Stimulated activated CD8-positive, alpha-beta memory T cell treated with anti-CD3 and anti-CD28 coated beads, Interleukin-12 subunit alpha, Interleukin-12 subunit beta, amount 100 ng/mL, for 24 hours (primary cell): ENCODE results near the gene MESP2.

Experiments
- DNase-seq: peaks from one replicate; pipeline ENCODE4 v3.0.0-alpha.2; 2020; ENCODE audit errors: extremely low read depth

The MESP2 gene

GRCh38 chr15:89776274-89777072 lies at the start of gene MESP2:
Gene MESP2 (plus strand): TSS chr15:89776332. CDS start chr15:89776358, 26 bp downstream.
- peak; percentile 7 for DNase-seq

DNA sequence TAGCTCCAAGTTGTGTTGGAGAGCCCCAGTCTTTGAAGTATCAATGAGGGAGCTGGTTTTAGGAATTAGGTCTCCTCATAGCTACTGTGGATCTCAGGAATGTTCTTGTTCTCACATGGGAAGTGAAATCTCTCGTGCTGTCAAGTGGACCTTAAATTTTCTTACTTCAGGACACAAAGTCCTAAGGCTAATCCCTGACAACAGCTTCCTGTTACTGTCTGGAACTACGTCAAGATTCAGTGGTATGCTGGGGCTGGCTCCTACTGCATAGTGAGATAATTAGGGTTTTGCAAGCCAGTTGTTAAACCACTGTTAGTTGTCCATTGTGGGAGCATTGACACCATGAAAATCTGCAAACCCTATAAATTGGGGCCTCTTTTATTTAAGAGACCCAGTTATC lies 47.9 kb upstream of the MESP2 start:
- DNase-seq: no peak

DNA sequence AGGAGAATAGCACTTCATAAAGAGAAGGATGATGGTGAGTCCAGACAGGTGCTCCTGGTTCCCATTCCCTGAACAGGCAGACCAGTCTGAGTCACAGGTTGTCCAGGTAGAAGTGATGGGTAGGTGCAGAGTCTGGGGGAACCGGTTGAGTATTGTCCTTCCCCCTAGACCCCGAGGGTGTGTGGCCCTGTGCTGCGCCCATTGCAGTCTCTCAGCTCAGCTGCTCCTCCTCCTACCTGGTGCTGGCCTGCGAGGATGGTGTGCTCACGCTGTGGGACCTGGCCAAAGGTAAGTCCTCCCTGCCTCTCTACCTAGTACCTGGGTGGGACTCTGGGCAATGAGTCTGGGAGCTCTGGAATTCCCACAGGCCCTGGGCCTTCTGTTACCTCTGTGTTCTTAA lies 44.9 kb upstream of the MESP2 start:
- DNase-seq: no peak

GRCh38 chr15:89732451-89733172 lies 43.5 kb upstream of the MESP2 start:
- DNase-seq: no peak

- DNase-seq: no peak
Measured at GRCh38 chr15:89735773-89736172, 40.4 kb upstream of the MESP2 start.

DNA sequence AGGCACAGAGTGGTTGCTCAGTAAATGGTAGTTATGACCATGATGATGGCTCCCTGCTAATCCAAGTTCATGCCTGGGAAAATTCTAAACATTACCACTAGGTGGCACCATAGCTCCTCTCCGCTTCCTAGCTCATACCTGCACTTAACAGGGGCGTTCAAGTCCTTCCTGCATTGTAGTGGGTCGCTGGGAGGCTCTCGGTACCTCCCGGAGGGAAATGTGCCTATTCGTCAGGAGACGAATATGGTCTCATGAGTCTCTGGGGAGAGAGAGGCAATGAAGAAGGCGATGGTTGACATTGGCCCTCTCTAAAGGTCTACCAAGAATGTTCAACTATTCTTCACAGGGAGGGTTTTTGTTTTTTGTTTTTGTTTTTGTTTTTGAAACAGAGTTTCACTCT lies 36.0 kb upstream of the MESP2 start:
- no peak for DNase-seq

DNA sequence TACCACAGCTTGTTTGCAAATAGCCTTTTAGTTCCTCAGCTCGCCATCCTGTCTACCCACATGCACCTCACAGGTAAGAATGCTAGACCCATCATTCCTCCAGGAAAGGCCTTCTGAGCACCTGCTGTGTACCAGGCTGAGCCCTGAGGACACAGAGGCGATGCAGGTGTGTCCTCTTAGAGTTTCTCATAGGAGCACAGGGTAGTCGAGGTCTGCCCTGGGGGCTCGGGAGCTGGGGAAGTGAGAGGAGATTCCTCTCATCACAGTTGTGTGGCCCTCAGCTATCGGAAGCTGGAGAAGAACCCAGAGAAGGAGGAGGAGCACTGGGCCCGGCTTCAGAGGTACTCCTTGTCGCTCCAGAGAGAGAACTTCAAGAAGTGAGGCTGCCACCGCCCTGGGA lies 33.1 kb upstream of the MESP2 start:
- no peak for DNase-seq

- DNase-seq: no peak
Measured at GRCh38 chr15:89743594-89743993, 32.5 kb upstream of the MESP2 start.

DNA sequence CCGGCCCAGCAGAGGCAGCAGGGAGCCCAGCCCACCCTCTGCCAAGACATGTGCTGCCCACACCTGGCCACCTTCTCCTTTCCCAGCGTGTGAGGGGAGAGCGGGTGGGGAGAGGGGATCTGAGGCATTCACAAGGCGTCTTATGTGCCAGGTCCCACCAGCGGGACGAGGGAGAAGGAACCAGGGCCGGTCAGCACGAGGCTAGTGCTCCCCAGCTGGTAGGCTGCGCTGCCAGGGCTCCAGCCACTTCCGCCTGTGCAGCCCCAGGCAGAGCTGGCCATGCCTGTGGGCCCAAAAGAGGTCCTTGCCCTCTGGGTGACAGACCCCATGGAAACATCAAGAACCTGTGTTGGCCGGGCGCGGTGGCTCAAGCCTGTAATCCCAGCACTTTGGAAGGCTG lies 31.0 kb upstream of the MESP2 start:
- DNase-seq: no peak

DNA sequence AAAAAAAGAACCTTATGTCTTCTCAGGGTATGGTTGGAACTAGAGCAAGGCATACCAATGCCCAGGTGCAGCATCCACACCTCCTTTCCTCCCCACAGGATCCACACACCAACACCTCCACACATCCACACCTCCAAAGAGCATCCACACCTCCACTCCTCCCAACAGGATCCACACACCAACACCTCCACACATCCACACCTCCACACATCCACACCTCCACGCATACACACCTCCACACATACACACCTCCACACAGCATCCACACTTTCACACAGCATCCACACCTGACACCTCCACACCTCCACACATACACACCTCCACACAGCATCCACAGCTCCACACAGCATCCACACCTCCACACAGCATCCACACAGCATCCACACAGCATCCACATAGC lies 30.4 kb upstream of the MESP2 start:
- DNase-seq: no peak

DNA sequence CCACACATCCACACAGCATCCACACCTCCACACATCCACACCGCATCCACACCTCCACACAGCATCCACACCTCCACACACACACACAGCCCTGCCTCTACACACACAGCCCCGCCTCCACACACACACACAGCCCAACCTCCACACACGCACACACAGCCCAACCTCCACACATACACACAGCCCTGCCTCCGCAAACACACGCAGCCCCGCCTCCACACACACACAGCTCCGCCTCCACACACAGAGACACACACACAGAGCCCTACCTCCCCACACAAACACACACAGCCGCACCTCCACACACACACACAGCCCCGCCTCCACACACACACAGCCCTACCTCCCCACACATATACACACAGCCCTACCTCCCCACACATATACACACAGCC lies 29.7 kb upstream of the MESP2 start:
- no peak for DNase-seq

GRCh38 chr15:89747708-89748682 lies 28.1 kb upstream of the MESP2 start:
- DNase-seq: no peak

DNA sequence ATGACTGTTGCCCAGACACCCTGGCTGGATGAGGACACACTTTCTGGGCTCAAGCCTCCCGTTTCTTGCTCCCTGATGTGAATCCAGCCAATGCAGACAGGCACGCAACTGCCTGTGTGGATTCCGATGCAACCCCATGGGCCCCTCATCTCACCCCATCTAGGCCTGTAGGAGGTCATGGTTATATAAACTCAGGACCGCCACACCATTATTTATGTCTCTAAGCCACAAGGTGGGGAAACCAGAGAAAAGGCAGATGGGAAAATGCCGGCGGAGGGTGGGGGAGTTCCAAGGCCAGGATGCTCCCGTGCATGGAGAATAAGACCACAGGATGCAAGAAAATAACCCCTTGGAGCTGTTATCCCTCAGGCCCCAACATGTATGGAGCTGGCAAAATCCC lies 27.1 kb upstream of the MESP2 start:
- no peak for DNase-seq

DNA sequence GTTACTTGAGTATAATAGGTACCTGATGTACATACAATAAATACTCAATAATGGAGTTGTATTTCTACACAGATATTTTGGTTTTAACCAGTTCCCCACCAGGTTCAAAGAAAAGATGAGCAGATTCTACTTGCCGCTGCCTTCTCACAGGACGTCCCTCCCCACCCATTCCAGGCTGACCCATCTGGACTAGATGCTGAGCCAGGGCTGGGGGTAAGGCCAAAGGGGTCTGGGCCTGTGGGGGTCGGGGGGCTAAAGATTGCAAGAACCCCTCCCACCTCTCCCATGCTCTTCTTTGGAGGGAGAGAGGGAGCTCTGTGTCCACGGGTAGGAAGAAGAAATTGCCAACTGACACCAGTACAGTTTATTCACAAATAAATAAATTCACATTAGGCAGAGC lies 26.6 kb upstream of the MESP2 start:
- DNase-seq: no peak

GRCh38 chr15:89749951-89750559 lies 26.1 kb upstream of the MESP2 start:
- DNase-seq: no peak

DNA sequence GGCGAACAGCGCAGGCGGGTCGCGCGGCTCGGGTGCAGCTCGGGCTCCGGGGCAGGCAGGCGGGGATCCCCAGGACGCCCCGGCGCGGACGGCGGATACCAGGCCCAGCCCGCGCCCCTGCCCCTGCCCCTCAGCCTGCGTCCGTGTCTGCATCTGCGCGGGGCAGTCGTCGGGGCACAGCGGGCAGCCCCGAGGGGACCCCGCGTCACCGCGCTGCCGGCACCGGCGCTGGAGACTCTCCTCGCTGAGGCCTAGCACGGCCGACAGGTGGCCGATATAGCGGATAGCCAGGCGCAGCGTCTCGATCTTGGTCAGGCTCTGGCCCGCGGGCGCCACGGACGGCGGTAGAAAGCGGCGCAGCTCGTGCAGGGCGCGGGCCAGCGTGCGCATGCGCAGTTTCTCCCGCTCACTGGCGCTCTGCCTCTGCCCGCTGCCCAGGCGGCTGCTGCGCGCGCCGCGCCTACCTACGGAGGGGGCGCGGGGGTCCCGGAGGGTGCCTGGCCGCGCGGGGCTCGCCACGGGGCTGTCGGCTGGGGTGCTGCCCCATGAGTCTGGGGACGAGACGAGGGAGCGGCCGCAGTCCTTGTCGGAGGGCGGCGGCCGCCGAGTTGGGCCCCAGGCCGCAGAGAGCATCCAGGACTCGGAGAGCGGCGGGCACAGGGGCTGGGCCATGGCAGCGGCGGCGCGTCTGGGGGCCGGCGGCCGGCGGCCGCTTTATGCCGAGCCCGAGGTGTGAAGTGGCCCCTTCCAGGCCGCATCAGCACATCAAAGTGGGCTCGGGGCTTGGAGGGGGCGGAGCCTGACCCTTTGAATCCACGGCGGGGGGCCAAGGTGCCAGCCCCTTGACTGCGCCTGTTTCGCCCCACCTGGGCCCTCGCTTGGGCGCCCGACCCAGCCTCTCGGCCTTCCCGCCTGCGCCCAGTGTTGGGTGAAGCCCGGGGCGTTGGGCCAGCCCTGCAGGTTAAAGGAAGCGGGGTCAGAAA lies 25.3 kb upstream of the MESP2 start, which contains the start of gene MESP1:
Gene MESP1, minus strand, starts transcription at position 690 of the 983 bp plus-strand sequence. Its CDS starts 18 bp downstream, at position 672.
- peak; percentile 63 for DNase-seq

DNA sequence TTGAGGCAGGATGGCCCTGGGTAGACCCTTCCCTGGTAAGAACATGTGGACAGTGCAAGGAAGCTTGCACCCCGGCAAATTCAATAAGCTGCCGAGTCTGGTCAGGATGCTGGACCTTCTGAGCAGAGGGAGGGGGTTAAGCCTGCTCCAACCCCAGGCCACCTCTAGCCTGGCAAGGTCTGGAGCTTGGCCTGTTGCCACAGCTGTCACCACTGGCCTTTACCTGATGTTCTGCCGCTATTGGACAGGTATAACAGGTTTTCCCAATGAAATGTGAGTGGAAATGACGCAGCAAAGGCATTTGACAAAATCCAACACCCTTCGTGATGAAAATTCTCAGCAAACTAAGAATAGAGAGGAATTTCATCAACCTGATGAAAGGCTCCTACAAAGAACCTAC lies 24.4 kb upstream of the MESP2 start:
- DNase-seq: no peak

GRCh38 chr15:89753855-89754254 lies 22.3 kb upstream of the MESP2 start:
- no peak for DNase-seq

GRCh38 chr15:89754361-89755154 lies 21.6 kb upstream of the MESP2 start:
- no peak for DNase-seq

GRCh38 chr15:89755701-89756100 lies 20.4 kb upstream of the MESP2 start:
- no peak for DNase-seq
